Brain microvascular endothelial cell (primary cell): Measurements from ENCODE around the gene CCIN.

Experiments used
- DNase-seq: peaks from one replicate; pipeline ENCODE4 v3.0.0-alpha.2; 2020
- H3K27ac ChIP-seq: fragments of 250-450 bp; sonication (Bioruptor Pico); 2 replicates; pipeline ENCODE4 v1.5.1; 2020; ENCODE audit warnings: mild to moderate bottlenecking, moderate library complexity
- H3K27me3 ChIP-seq: fragments of 250-450 bp; sonication (Bioruptor Pico); replicated peaks from 2 replicates; pipeline ENCODE4 v1.5.1; 2020; ENCODE audit warnings: mild to moderate bottlenecking
- H3K36me3 ChIP-seq: fragments of 250-450 bp; sonication (Bioruptor Pico); replicated peaks from 2 replicates; pipeline ENCODE4 v1.5.1; 2020; ENCODE audit warnings: mild to moderate bottlenecking
- H3K4me3 ChIP-seq: 2 replicates; pipeline ENCODE4 v1.5.1; 2011; ENCODE audit warnings: low read depth, mild to moderate bottlenecking, control low read depth, low read length, moderate library complexity
- in situ Hi-C: cut with HindIII; loops from 2 replicates; pipeline ENCODE4 v1.10.0; 2017; ENCODE audit warnings: low sequenced_read_pairs, low pct_ligation_motif_present
- TF ChIP-seq, protein P1 (sequence below): IDR thresholded peaks from 2 replicates; pipeline ENCODE4 v1.5.1; 2011; ENCODE audit warnings: low read depth, mild to moderate bottlenecking, moderate library complexity, low read length, control low read depth, inconsistent platforms; ENCODE audit errors: missing control alignments

The CCIN gene

DNA sequence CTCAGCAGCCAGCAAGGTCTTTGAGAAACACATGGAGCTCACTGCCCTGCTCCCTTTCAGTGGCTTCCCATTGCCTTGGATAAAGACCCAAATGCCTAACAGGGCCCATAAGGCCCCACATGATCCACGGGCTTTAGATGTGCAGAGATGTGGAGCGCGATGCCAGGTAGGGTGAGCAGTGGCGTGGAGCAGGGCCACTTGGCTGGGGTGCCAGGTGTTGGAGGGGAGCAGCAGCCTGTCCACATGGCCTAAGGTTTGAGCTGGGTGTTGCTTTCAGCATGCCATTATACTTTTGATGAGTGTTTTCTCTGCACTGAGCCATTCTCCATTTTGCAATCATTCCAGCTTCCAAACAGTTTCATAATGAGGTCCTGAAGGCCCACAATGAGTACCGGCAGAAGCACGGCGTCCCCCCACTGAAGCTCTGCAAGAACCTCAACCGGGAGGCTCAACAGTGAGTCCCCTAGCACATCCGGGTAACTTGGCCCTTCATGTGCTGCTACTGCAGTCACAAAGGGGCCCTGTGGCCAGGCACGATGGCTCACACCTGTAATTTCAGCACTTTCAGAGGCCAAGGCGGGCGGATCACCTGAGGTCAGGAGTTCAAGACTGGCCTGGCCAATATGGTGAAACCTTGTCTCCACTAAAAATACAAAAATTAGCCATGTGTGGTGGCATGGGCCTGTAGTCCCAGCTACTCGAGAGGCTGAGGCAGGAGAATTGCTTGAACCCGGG lies 21.6 kb upstream of the CCIN start:
- Histone ChIP-seq H3K27ac (no peak overlapping the region), H3K36me3 (no peaks in the 10 kb centered on the region), H3K4me3 (no peak overlapping the region), H3K27me3 (no peaks in the 10 kb centered on the region)
- in situ Hi-C loops: no loop called here
- TF ChIP-seq, protein P1, sequence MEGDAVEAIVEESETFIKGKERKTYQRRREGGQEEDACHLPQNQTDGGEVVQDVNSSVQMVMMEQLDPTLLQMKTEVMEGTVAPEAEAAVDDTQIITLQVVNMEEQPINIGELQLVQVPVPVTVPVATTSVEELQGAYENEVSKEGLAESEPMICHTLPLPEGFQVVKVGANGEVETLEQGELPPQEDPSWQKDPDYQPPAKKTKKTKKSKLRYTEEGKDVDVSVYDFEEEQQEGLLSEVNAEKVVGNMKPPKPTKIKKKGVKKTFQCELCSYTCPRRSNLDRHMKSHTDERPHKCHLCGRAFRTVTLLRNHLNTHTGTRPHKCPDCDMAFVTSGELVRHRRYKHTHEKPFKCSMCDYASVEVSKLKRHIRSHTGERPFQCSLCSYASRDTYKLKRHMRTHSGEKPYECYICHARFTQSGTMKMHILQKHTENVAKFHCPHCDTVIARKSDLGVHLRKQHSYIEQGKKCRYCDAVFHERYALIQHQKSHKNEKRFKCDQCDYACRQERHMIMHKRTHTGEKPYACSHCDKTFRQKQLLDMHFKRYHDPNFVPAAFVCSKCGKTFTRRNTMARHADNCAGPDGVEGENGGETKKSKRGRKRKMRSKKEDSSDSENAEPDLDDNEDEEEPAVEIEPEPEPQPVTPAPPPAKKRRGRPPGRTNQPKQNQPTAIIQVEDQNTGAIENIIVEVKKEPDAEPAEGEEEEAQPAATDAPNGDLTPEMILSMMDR: no peak
- no peak for DNase-seq

DNA sequence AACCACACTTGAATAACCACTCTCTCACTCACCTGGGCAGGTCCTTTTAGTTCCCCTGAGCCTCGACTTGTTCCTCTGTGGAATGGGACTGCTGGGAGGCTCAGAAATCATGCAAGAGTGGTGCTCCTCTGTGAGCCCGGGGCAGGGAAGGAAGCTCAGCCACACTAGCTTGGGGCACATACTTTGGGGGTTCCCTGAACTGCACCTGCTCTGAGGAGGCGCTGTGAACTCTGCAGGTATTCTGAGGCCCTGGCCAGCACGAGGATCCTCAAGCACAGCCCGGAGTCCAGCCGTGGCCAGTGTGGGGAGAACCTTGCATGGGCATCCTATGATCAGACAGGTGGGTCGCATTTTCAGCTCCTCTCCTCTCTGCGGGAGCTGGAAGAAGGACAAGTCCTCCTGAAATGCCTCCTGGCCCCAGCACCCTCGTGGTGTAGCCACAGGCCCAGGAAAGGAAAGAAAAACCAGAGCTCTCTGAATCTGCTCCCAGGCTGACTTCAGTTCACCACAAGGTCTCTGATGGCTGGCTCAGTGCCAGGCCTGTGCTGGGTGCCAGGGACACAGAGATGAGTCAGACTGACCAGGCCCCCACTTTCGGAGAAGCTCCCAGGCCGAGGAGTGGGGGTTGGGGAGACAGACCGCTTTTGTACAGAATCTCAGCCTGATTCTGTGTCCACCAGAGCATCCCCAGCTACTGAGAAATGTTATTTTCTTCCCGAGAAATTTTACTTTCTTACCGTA lies 20.7 kb upstream of the CCIN start:
- Histone ChIP-seq H3K36me3 (no peaks in the 10 kb centered on the region), H3K27me3 (no peaks in the 10 kb centered on the region), H3K4me3 (peak overlapping the region; percentile 1), H3K27ac (peak overlapping the region; percentile 87)
- in situ Hi-C loops: no loop called here
- peak; percentile 99 for DNase-seq
- TF ChIP-seq, protein P1: no peak

DNA sequence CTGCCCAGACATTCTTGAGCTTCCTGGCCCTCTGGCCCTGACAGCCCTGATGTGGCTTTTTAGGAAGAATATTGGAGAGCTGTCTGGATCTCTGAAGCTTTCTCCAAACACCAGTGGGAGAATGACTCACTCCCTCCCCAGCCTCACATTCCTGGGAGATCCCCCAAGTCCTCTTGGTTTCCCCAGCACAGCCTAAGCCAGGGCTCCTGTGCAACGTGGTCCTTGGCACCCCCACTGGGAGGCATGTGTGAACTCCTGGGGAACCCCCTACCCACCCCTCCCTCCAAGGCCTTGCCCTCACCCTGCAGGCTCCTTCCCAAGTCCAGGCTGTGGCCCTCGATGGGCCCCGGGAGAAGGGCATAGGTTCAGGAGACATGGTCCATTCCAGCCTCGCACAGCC lies 20.0 kb upstream of the CCIN start:
- DNase-seq: peak; percentile 72
- no peaks in the 10 kb centered on the region for H3K27me3 ChIP-seq
- TF ChIP-seq, protein P1: no peak
- H3K4me3 ChIP-seq: peak overlapping the region; percentile 1
- H3K27ac ChIP-seq: peak overlapping the region; percentile 87
- in situ Hi-C loops: no loop called here
- H3K36me3 ChIP-seq: no peaks in the 10 kb centered on the region

DNA sequence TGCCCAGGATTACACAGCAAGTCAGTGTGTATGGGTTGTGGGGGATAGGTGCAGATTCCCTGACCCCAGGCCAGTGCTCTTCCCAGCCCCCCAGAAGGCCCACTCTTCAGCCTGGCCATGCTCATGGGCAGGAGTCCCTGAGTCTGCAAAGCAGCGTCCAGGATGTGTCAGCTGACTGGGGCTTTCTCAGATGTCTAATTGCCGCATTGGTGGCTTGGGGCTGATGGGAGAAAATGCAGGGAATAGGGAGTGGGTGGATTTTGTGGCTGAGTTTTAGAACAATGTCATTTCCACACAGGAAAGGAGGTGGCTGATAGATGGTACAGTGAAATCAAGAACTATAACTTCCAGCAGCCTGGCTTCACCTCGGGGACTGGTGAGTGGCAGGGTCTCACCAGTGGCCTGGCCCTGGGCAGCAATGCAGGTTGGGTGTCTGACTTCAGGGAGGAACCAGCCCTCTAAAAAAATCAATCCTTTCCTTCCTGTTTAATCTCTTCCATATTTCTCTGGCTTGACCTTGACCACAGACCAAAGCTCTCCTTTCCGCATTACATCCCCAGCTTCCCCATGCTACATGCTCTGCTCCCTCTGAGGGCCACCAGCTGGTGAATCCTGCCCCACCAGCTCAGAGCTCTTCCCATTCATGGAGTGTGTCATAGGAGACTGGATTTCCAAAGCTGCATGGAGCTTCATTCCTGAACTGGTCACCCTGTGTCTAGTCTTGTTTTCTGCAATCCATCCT lies 18.4 kb upstream of the CCIN start:
- in situ Hi-C loops: no loop called here
- H3K36me3 ChIP-seq: no peaks in the 10 kb centered on the region
- H3K27ac ChIP-seq: no peak overlapping the region
- TF ChIP-seq, protein P1: no peak
- no peaks in the 10 kb centered on the region for H3K27me3 ChIP-seq
- DNase-seq: no peak
- no peak overlapping the region for H3K4me3 ChIP-seq

DNA sequence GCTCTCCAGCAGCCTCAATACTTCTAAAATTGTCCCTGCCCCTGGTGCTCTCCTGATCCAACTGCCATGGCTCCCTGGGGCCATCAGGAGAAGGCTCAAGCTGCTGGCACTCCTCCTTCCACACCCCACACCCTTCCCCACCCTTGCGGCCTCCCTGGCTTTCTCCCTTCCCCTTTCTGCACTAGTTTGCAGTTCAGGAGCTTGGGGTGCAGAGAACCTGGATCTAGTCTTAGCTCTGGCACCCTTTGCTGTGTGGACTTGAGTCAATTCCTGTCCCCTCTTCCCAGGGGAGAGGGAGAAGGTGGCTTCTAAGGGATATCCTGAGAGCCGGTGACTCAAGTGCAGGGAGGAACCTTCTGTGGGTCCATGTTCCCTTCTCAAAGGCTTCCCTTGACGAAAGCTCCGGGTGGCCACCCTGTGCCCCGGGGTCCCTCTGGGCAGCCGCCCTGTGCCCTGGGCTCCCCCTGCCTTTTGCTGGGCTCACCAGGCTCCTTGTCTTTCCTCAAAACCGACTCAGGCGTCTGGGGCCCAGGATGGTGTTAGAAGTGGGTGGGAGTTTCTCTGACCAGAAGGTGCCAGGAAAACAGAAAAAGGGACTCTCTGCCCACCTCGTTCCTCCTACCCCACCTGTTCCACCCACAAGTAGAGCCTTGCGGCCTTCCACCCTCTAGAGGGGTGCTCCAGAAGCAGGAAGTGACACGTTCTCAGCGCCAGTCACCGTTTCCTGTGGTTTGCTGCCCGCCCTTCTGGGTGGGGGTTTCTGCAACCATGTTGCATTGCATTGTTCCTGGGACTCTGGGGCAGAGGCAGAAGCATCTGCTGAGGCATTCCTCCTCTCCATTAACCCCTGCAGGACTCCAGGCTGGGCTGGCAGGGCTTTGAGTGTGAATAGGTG lies 17.6 kb upstream of the CCIN start:
- H3K4me3 ChIP-seq: no peak overlapping the region
- H3K27ac ChIP-seq: peak overlapping the region; percentile 3
- in situ Hi-C loops: no loop called here
- TF ChIP-seq, protein P1: no peak
- peak; percentile 61 for DNase-seq
- no peaks in the 10 kb centered on the region for H3K27me3 ChIP-seq
- peaks cover 3% of the 10 kb centered on the region for H3K36me3 ChIP-seq
